Measurements from ENCODE around the gene ADAMTS6. TPM values are rescaled to one million over a fixed set of nuclear protein-coding genes. Genes with fewer than 3 reads are reported as not detected.

The ADAMTS6 gene
- total RNA-seq, 4 donors from 2014 or later, result 0.23 to 3.8 (median 1.0) TPM

GRCh38 chr5:65142016-65142415, 339.7 kb downstream of the ADAMTS6 start:
- 62 to 64% methylated on average over 2 of the region's 2 CpGs for WGBS, 2 donors
- intact Hi-C loops (cut with DNase I), result no loop called here
- TF ChIP-seq POLR2A (IDR thresholded peaks at IDR 0.05) (no peak), CTCF (IDR thresholded peaks at IDR 0.05) (no peak)

GRCh38 chr5:65141493-65141892, 340.2 kb downstream of the ADAMTS6 start:
- no peak for DNase-seq
- Histone ChIP-seq H3K36me3 (no peaks in the 10 kb centered on the region), H3K9me3 (no peaks in the 10 kb centered on the region), H3K27ac (no peak overlapping the region), H3K4me1 (no peaks in the 10 kb centered on the region), H3K27me3 (no peaks in the 10 kb centered on the region), H3K4me3 (no peak overlapping the region)
- intact Hi-C loops (cut with DNase I), result no loop called here
- TF ChIP-seq POLR2A (IDR thresholded peaks at IDR 0.05) (no peak), CTCF (IDR thresholded peaks at IDR 0.05) (no peak)

More at GRCh38 chr5:65142016-65142415, 339.7 kb downstream of the ADAMTS6 start:
- DNase-seq, result no peak
- Histone ChIP-seq H3K27ac (no peak overlapping the region), H3K4me1 (no peaks in the 10 kb centered on the region), H3K36me3 (no peaks in the 10 kb centered on the region), H3K4me3 (no peak overlapping the region), H3K9me3 (no peaks in the 10 kb centered on the region), H3K27me3 (no peaks in the 10 kb centered on the region)

- 42 to 46% methylated on average over 4 of the region's 4 CpGs for WGBS, 2 donors
- H3K36me3 ChIP-seq, result no peaks in the 10 kb centered on the region
- DNase-seq, result no peak
- H3K27me3 ChIP-seq, result no peaks in the 10 kb centered on the region
- no peaks in the 10 kb centered on the region for H3K9me3 ChIP-seq
- no peaks in the 10 kb centered on the region for H3K4me1 ChIP-seq
- TF ChIP-seq POLR2A (IDR thresholded peaks at IDR 0.05) (no peak), CTCF (IDR thresholded peaks at IDR 0.05) (no peak)
- intact Hi-C loops (cut with DNase I), result no loop called here
- no peak overlapping the region for H3K4me3 ChIP-seq
- peak overlapping the region in 1 of 4 donors; percentile 21 for H3K27ac ChIP-seq
These were observed 344.1 kb downstream of the ADAMTS6 start for GRCh38 chr5:65137631-65138030.

- peak overlapping the region in 1 of 4 donors; percentile 24 for H3K27ac ChIP-seq
These were observed 348.1 kb downstream of the ADAMTS6 start for GRCh38 chr5:65133477-65134110.

GRCh38 chr5:65132386-65132785, 349.3 kb downstream of the ADAMTS6 start:
- Histone ChIP-seq H3K9me3 (no peaks in the 10 kb centered on the region), H3K27ac (no peak overlapping the region), H3K4me3 (no peak overlapping the region), H3K27me3 (no peaks in the 10 kb centered on the region), H3K4me1 (peaks cover 0 to 7% (median 0%) of the 10 kb centered on the region in 3 donors), H3K36me3 (no peaks in the 10 kb centered on the region)
- intact Hi-C loops (cut with DNase I), result no loop called here
- no peak for DNase-seq
- WGBS, 2 donors, result 82 to 89% methylated on average over 4 of the region's 4 CpGs
- no peak for TF ChIP-seq POLR2A (IDR thresholded peaks at IDR 0.05)
- TF ChIP-seq CTCF (IDR thresholded peaks at IDR 0.05), result no peak

More at GRCh38 chr5:65133477-65134110, 348.1 kb downstream of the ADAMTS6 start:
- no peaks in the 10 kb centered on the region for H3K9me3 ChIP-seq
- DNase-seq, result no peak
- no peaks in the 10 kb centered on the region for H3K36me3 ChIP-seq
- no peaks in the 10 kb centered on the region for H3K4me1 ChIP-seq
- H3K4me3 ChIP-seq, result no peak overlapping the region
- intact Hi-C loops (cut with DNase I), result no loop called here
- no peaks in the 10 kb centered on the region for H3K27me3 ChIP-seq
- WGBS, 2 donors, result 61 to 79% methylated on average over 2 of the region's 2 CpGs
- no peak for TF ChIP-seq POLR2A (IDR thresholded peaks at IDR 0.05)
- no peak for TF ChIP-seq CTCF (IDR thresholded peaks at IDR 0.05)

Measured in esophagus squamous epithelium (tissue), 5 donors.